ENCODE data around the gene TBL1XR1. TPM values are rescaled to one million over a fixed set of nuclear protein-coding genes. Genes with fewer than 3 reads are reported as not detected.
"Not testable (repeated sequence)": the region's sequence is repeated elsewhere in the genome, so short reads cannot be mapped to it uniquely, and the experiment has no call there.

Gene TBL1XR1
- total RNA-seq, 4 donors from 2014 or later, result 58.5 to 106 (median 77.9) TPM

GRCh38 chr3:177026505-177027277 is 170.6 kb downstream of the TBL1XR1 start:
- DNase-seq (ENCODE audit: low spot score) (no peak), ATAC-seq (ENCODE audit: low FRiP score) (peak; percentile 93)
- TF ChIP-seq CTCF (IDR thresholded peaks at IDR 0.05), result no peak

GRCh38 chr3:177015881-177016280 is 181.4 kb downstream of the TBL1XR1 start:
- no peak for TF ChIP-seq CTCF (IDR thresholded peaks at IDR 0.05)
- no peak for ATAC-seq (ENCODE audit: low FRiP score)
- DNase-seq (ENCODE audit: low spot score), result no peak

GRCh38 chr3:177013681-177014280 is 183.5 kb downstream of the TBL1XR1 start:
- no peak for TF ChIP-seq CTCF (IDR thresholded peaks at IDR 0.05)
- ATAC-seq (ENCODE audit: low FRiP score) (no peak), DNase-seq (ENCODE audit: low spot score) (no peak)

- no peak for DNase-seq (ENCODE audit: low spot score)
Observed at GRCh38 chr3:177005718-177006405, 191.4 kb downstream of the TBL1XR1 start.

GRCh38 chr3:177000159-177000558 is 197.1 kb downstream of the TBL1XR1 start:
- not testable (repeated sequence) for DNase-seq (ENCODE audit: low spot score); ATAC-seq (ENCODE audit: low FRiP score)

More at GRCh38 chr3:177005718-177006405, 191.4 kb downstream of the TBL1XR1 start:
- TF ChIP-seq CTCF (IDR thresholded peaks at IDR 0.05), result no peak
- no peak for ATAC-seq (ENCODE audit: low FRiP score)

- TF ChIP-seq CTCF (IDR thresholded peaks at IDR 0.05), result no peak
- DNase-seq (ENCODE audit: low spot score) (no peak), ATAC-seq (ENCODE audit: low FRiP score) (no peak)
Observed at GRCh38 chr3:176995946-176996345, 201.3 kb downstream of the TBL1XR1 start.

All from omental fat pad (tissue), 4 donors.